ENCODE data around the gene ANKS1B.
"Not testable (repeated sequence)": the region's sequence is repeated elsewhere in the genome, so short reads cannot be mapped to it uniquely, and the experiment has no call there.

ANKS1B gene

DNA sequence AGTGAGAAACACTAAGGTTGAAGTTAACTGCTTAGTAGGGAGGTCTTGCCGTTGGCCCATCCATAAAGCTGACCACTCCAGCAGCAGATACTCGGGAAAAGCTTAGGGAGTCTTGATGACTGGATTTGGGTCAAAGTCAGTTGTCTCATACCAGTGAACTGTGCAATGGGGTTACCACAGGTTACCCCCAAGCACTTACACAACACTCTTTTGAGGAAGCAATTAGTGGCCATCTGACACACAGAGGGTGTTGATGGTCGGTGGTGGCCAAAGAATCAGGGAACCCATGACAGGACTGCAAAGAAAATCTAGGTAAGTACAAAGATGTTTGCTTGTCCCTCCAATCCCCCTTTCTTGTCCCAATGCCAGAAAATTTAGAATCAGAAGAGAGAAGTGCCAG is 929.4 kb downstream of the ANKS1B start:
- DNase-seq (ENCODE audit: low read depth): no peak

DNA sequence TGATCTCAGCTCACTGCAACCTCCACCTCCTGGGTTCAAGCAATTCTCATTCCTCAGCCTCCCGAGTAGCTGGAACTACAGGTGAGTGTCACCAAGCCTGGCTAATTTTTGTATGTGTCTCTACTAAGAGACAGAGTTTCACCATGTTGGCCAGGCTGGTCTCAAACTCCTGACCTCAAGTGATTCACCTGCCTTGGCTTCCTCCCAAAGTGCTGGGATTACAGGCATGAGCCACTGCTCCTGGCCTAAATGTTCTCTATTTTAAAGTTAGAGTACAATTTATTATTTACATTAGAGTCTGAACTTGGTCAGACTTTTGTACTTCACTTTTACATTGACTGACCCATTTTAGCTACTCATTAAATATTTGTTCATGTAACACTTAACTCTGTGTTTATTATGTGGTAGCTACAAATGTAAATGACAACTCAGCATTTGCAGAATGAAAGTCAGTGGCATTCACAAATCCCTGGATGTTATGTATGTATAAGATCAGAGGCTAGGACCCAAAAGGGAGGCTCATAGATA is 930.1 kb downstream of the ANKS1B start:
- no peak for DNase-seq (ENCODE audit: low read depth)

DNA sequence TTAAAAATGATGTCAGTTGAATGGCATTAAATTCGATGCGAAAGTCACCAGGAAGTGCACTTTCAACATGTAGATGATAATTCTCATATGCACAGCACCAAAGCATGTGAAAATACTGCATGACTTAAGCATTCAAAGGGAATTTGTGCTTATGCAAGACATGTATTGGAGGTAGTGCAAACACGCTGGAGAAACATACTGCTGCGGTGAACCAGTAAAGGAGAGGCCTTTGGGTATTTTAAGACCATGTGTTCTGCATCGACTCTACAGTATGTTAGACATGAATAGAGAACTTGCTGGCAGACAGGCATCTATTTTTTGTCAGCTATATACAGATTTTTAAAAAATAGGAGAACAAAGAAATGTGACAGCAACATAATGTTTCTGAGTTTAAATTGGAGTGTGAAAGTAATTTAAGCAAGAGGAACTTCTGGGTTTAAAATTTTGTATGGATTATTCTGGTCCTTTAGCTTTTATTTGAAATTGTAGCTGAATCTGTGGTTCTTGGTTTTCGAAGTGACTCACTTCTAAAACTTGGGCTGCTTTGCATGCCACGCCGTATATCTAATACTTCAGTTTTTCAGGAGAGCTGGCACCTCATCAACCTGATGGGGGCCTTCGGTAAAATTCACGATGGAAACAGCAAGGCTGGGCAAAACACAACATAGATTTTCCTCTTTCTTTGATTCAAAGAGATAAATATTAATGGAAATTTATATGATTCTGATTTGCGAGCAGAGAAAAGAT is 930.9 kb downstream of the ANKS1B start:
- no peak for DNase-seq (ENCODE audit: low read depth)

DNA sequence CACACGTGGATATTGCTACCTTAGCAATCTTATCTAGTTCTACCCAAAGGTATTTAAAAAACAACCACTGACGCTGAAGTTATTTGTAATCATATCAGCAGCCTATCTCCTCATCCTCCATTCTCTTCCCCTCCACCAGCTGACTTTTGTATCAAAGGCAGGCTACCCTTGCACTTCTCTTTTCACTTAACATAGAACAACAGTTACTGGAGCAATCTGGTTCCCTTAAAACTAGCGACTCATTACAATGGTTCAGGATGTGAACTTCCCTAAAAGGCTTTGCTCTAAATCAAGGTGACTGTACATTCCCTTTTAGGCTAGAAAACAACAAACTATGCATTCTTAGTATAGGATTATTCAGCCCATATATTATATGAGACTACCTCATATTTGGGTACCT is 935.0 kb downstream of the ANKS1B start:
- DNase-seq (ENCODE audit: low read depth): no peak

DNA sequence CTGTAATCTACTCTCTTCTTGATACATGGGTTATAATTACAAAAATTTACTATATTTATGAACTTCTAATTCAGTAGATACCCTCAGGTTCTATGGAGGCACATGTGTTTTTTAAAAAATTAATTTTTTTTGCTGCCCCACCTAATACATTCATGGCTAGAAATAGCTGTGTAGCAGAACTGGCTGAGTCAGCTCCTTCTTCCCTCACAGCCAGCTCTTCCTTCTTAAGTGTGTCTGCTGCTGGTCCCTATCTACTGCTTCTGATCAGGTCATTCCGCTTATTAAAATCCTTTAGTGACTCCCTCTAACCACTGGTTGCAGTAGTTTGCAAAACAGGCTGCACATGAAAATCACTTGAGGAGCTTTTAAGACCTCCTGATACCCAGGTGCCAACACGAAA is 939.6 kb downstream of the ANKS1B start:
- no peak for DNase-seq (ENCODE audit: low read depth)

DNA sequence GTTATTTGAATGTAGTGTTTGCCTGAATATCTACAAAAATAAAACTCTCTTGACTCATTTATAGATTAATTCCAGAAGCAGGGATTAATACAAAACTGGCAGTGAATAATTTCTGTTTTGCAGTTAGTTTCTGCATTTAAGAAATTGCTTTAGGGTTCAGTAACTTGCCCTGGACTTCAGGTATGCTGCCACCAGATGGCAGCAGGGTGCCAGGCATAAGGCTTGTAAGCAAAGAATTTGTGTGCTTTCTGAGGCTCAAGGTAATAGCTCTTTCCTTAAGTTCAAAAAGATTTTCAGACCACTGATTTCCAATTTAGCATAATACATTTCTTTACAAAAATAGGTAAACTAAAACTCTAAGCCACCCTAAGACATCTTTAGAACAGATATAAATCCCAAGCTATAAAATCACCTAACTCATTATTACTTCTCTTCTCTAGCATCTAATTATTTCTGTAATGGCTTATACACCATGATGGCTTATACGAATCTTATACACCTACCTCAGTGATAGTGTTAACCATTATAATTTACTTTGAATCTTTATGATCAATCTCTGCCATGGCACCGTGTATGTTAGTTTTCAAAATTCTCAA is 941.3 kb downstream of the ANKS1B start:
- peak; percentile 23 for DNase-seq (ENCODE audit: low read depth)

DNA sequence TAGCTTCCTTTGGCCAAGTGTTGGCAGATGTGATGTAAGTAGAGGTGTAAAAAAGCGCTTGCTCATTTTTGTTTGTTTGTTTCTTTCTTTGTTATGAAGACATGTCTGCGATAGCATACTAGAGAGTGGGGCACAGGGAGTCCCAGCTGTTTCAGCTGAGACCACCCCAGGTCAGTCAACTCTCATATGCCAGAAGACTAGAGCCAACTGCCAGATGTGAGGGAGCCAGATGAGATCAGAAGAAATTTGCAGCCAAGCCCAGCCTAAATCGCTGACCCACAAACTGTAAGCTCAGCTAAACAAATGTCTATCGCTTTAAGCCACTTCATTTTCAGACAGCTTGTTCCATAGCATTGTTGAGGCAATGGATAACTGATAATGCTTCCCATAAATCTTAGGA is 942.5 kb downstream of the ANKS1B start:
- DNase-seq (ENCODE audit: low read depth): no peak

DNA sequence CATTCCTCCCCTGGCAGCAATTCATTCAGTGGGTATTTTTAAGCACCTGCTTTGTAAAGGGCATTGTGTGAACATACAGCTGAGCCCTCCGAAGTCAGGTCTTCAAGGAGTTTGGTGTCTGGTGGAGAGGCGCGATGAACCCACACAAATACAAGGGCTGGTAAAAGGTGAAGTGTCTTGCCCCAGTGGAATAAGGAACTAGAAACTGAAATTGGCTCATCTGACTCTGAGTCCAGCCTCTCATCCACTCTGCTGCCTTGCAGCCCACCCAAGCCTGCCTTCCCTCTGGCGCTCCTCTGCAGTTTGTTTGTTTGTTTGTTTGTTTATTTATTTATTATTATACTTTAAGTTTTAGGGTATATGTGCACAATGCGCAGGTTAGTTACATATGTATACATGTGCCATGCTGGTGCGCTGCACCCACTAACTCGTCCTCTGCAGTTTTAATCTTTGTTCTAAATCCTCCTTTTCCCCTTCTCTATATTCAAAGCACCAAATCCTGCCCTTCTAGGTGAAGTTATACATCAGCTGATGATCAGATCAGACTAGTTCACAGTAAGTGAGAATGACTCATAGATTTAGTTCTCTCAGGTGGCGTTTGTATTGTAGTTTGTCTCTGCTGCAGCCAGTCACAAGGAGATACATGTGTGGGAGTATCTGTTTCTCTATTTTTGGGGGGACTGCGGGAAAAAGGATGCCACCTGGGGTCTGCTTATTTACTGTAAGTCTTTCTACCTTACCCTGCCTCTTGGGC is 945.2 kb downstream of the ANKS1B start:
- DNase-seq (ENCODE audit: low read depth): no peak

DNA sequence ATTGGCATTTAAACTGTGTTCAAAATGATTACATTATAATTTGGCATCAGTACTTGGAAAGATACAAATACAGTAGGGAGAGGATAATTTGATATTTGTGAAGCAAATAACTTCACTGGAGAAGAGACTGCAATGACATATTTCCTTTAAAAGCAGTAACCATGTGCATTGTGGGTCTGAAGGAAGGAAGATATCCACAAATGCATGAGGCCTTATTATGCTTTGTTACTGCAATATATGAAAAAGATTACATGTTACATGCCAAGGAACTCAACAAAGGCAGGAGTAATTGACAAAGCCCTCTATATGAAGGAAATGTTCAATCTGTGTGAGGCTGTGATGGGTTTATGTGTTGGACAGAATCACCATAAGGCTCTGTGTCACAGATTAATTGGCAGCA is 948.2 kb downstream of the ANKS1B start:
- DNase-seq (ENCODE audit: low read depth): no peak

DNA sequence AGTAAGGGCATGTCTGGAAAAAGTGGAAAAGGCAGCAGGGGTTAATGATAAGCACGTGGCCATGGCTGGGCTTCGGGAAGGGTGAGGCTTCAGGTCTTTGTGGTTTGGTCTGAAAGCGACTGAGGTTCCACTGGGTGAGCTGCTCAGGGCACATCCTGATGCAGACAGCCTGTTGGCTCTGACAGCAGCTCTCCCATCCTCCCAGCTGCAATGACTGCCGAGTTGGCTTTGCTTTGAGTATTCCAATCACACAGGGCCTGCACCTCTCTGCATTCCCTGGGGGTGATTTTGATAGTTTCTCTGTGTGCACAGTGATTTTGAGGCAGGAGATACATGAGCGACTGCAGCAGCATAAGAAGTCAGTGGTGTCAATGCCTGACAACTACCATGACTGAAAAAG is 948.9 kb downstream of the ANKS1B start:
- no peak for DNase-seq (ENCODE audit: low read depth)

DNA sequence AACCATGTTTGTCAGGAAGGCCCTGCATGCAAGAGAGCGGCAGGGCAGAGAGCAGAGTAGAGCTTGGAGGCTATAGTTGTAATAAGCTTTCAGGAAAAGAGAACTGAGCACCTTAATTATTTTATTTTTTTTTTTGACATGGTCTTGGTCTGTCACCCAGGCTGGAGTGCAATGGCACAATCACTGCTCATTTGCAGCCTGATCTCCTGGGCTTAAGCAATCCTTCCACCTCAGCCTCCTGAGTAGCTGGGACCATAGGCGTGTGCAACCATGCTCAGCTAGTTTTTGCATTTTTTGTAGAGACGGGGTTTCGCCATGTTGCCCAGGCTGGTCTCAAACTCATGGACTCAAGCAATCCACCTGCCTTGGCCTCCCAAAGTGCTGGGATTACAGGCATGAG is 950.5 kb downstream of the ANKS1B start:
- DNase-seq (ENCODE audit: low read depth): not testable (repeated sequence)

DNA sequence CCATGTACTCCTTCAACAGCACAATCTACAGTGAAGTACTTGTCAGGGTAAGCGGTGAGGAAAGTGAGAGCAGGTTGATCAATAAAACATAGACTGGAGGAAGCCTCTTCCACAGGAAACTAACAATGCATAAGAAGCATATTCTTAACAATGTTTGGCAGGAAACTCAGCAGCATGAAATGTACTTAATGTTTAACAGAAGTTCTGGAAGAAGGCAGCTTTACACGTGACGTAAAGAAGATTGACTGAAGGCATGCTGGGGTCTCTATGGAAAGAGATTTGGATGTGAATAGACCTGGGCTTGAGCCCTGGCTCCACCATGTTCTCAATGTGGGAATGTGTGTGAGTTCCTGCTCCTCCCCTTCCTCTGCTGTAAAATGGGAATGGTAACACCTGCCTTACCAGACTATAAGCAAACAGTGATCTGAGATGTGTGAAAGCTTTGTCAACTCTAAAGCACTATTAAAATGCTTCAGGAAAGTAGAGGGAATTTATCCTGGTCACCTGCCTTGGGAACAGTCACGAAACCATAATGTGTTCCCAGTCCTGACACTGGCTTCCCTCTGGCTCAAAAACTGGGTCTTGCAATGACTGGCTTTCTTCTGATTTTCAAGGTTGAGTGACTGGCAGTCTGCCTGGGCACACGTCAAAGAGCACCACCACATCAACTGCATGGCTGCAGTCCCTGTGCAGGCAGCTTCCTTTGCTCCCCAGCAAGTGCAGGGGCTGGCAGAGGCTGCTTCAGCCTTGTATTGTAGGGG is 955.0 kb downstream of the ANKS1B start:
- DNase-seq (ENCODE audit: low read depth): no peak

DNA sequence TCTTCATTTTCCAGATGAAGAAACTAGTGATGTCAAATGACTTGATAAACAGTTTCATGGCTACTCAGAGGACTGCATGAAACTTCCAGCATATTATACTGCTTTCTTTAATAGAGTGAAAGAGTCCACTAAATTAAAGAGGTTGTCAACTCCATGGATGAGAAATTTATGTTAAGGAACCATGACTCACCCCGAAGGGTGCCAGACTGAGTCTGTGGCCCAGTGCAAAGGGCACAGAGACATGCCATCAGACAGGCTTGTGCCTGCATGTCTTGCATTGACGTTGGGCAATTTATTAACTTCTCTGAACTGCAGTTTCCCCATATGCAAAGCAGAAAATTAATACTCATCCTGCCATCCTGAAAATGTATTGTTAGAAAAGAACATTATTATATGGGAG is 957.3 kb downstream of the ANKS1B start:
- no peak for DNase-seq (ENCODE audit: low read depth)

DNA sequence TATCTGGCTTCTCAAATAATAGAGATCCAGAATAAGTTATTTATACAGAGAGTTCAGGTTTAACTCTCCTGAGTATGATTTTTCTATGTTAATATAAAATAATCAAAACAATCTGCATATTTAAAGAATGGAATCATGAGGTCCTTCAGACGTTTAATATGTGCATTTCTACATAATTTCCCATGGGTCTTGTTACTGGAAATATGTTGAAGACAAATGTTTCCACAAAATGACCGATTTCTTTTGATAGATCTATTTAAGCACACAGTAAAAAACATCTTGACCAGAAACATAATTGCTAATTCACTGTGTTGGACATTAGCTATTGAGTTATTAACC is 957.7 kb downstream of the ANKS1B start:
- DNase-seq (ENCODE audit: low read depth): no peak

DNA sequence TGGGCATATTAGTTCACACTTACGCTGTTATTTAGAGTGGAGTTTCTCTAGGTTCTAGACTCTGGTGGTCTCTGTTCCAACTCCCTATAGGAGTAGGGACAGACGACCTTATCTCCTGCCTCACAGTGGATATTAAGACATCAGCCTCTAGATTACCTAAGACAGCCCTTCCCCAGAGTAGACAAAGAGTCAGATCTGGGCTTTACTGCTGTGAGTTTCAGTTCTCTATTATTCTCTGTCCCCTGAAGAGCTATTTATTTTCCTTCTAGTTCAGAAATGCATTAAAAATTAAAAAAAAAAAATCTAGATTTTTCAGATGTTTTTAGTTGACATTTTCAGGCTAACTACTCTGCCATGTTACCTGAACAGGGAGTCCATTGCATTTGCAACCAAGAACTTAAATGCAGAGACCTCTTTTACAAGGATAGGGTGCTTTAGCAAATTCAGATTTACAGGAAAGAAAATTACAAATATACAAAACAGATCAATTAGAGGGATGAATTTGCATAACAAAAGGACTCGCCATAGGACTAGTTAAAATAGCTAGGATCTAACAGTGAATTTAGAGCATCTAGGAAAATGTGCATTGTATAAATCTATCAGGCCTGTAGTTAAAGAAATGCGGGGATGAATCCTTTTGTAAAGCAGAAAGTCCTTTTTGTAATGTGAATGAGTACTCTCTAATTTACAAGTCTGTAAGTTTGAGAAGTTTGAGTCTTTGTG is 958.2 kb downstream of the ANKS1B start:
- DNase-seq (ENCODE audit: low read depth): no peak

DNA sequence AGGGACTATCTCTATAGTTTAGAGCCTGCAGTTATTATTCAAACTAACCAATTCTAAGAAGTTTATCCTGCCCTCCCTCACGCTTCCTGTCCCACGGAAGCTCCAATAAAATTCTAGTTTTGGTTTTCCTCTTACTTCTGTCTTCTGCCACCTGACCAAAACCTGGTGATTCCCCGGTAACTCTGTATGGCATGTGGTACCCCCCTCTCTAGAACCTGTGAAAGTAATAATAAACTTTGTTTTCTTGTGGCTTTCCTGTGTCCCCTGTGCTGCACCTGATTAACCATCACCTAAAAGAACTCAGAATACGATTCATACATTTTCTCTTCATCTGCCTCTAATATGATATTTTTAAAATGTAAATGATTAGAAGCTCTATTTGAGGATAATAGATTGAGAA is 959.9 kb downstream of the ANKS1B start:
- no peak for DNase-seq (ENCODE audit: low read depth)

DNA sequence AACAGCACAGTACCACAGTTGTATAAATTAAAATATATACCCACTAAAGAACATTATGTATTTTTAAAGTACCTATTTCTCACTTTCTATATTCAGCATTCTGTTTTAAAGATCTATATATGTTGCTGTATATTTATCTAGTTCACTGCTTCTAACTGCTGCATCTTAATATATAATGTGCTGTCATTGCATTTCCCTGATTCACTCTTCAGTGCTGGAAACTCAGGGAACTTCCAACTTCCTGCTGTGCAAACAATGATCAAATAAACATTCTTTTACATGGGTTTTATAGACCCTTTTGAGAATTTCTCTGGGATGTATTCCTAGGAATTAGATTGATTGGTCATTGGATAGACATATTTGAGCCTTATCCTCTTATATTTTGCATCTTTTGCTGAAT is 960.5 kb downstream of the ANKS1B start:
- no peak for DNase-seq (ENCODE audit: low read depth)

DNA sequence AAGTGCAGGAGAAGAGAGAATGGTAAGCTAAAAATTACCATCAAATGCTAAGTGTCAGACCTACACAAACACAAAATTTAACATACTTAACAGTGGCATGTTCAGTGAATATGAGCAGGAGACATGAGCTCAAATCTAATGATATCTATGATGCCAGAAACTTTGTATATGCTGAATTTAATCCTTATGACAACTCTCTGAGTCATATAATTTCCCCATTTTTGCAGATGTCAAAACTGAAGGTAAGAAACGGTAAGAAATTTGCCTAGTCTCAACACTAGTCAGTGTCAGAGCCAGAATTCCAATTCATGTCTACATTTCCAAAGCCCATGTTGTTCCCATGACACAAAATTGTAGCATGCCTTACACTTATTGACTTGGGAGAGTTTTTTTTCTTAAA is 963.9 kb downstream of the ANKS1B start:
- no peak for DNase-seq (ENCODE audit: low read depth)

DNA sequence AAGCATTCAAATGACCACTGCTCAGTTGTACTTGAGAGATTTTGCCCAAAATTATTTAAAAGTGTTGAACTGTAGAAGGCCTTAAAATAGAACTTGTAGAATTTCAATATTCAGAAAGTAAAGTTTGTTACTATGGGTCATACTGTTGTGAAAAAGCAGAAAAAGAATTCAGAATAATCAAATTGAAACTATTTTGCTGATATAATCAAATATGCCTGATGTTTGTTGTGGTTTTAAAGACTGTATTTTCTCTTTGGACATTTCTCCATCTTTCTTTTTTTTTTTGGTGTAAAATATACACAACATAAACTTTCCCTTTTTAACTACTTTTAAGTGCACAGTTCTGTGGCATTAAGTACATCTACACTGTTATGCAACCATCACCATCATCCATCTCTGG is 964.9 kb downstream of the ANKS1B start:
- DNase-seq (ENCODE audit: low read depth): no peak

DNA sequence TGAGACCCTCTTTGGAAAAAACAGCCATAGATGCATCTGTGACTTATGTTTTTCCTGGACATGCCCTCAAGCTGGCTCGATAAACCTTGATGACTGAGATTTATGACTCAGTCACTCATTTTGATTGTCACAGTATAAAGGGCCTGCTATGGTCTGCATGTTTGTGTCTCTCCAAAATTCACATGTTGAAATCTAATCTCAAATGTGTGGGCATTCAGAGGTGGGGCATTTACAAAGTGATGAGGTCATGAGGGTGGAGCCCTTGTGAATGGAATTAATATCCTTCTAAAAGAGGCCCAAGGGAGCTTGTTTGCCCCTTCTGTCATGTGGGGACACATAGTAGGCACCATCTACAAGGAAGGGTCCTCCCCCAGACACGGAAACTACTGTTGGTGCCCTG is 966.8 kb downstream of the ANKS1B start:
- no peak for DNase-seq (ENCODE audit: low read depth)

DNA sequence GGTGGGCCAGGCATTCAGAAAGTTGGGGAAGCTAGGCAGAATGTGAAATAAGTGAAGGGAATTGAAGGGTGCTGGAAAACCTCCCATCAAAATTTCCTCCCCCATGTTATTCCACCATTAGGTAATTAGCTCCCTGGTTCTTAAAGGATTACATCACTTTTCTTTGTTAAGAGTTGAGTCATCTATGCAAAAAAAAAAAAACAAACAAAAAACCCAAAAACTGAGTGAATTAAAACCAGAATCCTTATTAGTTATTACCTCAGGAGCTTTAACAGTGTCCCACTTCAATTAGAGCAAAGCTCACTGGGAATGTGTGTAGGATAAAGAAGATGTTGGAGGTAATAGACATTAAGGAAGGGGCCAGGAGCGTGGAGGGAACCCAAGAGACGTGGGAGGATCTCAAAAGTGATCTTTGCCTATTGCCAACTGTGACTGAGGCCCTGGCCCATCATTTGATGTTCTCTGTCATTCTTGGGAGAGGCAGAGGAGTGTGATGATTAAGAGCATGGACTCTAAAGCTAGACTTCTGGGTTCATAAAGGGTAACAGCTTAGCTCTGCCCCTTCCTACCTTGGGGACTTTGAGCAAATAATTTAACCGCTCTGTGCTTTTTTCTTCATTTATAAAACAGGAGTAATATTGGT is 975.0 kb downstream of the ANKS1B start:
- DNase-seq (ENCODE audit: low read depth): no peak
